Mammary epithelial cell (primary cell): Measurements from ENCODE around the gene SNAI1.

Experiments used
- EZH2 ChIP-seq: IDR thresholded peaks from 2 replicates; pipeline ENCODE4 v1.6.1; 2012; ENCODE audit warnings: low read length, inconsistent platforms, borderline replicate concordance
- TF ChIP-seq, protein P1 (sequence below), 2 donors: IDR thresholded peaks in 1 of 2; conservative IDR thresholded peaks in 1 of 2; 2 replicates each; pipeline ENCODE4 v1.5.1; 2011 to 2012; ENCODE audit warnings: inconsistent platforms in 2 of 2, low read length in 2 of 2, mild to moderate bottlenecking in 2 of 2, control low read depth in 1 of 2, low read depth in 1 of 2; ENCODE audit not compliant: insufficient read depth in 1 of 2; ENCODE audit errors: extremely low read depth in 1 of 2

DNA sequence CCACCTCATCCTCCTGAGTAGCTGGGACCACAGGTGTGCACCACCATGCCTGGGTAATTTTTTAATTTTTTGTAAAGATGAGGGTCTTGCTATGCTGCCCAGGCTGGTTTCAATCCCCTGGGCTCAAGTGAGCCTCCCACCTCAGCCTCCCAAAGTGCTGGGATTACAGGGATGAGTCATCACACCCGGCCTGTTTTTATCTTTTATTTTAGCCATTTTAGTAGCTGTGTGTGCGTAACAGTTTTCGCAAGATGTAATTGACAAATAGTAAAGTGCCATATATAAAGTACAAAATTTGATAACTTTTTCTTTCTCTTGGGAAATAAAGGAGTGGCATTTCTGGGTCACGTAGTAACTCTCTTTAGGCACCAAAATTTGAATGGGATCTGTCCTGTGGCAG lies 21.4 kb downstream of the SNAI1 start:
- TF ChIP-seq, protein P1, sequence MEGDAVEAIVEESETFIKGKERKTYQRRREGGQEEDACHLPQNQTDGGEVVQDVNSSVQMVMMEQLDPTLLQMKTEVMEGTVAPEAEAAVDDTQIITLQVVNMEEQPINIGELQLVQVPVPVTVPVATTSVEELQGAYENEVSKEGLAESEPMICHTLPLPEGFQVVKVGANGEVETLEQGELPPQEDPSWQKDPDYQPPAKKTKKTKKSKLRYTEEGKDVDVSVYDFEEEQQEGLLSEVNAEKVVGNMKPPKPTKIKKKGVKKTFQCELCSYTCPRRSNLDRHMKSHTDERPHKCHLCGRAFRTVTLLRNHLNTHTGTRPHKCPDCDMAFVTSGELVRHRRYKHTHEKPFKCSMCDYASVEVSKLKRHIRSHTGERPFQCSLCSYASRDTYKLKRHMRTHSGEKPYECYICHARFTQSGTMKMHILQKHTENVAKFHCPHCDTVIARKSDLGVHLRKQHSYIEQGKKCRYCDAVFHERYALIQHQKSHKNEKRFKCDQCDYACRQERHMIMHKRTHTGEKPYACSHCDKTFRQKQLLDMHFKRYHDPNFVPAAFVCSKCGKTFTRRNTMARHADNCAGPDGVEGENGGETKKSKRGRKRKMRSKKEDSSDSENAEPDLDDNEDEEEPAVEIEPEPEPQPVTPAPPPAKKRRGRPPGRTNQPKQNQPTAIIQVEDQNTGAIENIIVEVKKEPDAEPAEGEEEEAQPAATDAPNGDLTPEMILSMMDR (conservative IDR thresholded peaks at IDR 0.05 in 1 of 2, IDR thresholded peaks at IDR 0.05 in 1 of 2; ENCODE audit: extremely low read depth in 1 of 2, insufficient read depth in 1 of 2, low read depth in 1 of 2, low read length in 2 of 2): no peak
- TF ChIP-seq EZH2: no peak
